AG08396 (cell line): ENCODE results near the gene DYNLRB1.

Source experiments
- DNase-seq: peaks from one replicate; pipeline ENCODE4 v3.0.0; 2012; ENCODE audit warnings: low spot score, mixed read lengths

DYNLRB1 gene

DNA sequence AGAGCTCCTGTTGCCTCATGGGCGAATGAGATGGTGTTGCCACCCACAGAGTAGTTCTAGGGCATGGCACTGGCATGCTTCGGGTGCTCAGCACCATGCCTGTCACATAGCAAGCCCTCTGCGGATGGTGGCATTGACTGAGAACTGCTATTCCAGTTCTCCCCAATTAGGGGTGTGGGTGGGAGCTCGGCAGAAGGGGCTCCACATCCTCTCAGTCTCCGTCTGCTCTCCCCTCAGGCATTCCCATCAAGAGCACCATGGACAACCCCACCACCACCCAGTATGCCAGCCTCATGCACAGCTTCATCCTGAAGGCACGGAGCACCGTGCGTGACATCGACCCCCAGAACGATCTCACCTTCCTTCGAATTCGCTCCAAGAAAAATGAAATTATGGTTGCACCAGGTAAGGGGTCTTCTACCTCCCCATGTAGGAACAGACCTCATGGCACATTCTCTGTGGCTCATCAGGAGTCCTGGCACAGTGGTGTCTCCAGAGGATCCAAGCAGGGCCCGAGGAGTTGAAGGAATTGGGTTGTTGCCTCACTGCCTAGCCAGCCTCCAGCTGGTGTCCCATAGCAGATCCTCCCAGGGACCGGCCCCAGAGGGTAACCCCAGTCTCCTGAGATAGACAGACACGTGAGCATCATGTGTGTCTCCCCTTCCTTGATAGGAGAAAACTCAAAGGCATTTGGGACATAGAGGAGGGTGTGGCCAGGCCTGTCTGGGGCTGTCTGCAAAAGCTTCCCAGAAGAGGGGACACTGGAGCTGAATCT, 18.4 kb downstream of the DYNLRB1 start:
- no peak for DNase-seq

DNA sequence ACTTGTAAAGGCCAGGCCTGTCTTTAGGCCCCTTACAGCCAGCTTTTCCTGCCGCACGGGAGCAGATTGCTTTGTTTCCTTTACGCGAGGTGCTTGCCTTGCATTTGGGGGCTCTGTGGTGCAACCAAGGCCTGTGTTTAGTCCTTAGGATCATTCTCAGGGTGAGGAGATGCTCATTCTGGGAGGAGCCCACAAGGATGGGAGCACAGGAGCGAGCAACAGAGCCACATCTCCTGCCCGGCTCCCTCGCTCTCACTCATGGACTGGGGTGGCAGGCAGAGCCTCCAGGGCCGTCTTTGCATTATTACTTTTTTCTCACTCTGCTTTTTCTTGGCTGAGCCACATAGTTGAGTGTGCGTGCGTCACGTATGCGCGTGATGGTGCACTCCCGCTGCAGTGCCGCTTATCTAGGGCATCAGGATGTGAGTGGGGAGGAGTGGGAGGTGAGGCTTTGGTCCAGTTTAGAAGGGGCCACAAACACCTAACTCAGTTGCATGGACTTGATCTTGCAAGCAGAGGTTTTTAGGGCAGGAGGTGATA, 19.1 kb downstream of the DYNLRB1 start:
- DNase-seq = no peak

GRCh38 chr20:34535857-34536256, 19.6 kb downstream of the DYNLRB1 start:
- no peak for DNase-seq

DNA sequence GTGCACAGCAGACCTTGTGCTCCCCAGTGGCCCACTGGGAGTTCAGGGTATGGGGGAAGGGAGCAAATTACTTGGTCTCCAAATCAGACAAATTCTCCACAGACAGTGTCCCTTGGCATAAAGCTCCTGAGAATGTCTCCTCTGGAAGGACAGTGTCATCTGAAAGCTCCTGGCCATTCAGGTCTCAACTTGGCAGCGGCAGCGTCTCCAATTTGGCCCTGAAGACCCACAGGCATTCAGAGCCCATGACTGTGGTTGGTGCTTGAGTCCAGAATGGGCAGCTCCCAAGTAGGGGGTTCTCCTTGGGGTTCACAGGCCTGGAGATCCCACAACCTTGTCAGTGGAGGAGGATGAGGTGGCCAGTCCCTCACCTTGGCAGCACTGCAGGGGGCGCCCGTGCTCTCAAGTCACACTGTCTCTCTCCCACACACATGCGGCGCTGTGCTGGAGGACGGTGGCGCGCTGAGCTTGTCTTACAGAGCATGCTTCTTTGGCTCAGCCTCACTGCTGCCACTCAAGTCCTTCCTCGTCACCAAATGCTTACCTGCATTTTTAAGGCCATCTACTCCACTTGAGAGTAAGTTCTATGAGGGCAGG, 20.7 kb downstream of the DYNLRB1 start:
- no peak for DNase-seq

DNA sequence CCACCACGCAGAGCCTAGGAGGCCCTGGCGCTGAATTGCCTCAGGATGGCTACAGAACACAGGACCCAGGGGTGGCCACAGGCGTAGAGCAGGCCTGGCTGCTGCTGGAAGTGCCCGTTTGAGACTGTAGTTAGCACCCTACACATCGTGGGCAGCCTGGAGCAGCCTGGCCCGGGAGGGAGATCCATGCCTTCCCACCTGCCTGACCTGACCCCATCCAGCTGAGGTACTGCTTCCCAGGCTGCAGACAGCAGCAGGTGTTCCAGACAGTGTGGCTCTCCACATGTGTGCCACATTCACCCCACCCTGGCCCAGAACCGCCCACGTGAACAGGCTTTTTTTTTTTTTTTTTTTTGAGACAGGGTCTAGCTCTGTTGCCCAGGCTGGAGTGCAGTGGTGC, 21.4 kb downstream of the DYNLRB1 start:
- no peak for DNase-seq

DNA sequence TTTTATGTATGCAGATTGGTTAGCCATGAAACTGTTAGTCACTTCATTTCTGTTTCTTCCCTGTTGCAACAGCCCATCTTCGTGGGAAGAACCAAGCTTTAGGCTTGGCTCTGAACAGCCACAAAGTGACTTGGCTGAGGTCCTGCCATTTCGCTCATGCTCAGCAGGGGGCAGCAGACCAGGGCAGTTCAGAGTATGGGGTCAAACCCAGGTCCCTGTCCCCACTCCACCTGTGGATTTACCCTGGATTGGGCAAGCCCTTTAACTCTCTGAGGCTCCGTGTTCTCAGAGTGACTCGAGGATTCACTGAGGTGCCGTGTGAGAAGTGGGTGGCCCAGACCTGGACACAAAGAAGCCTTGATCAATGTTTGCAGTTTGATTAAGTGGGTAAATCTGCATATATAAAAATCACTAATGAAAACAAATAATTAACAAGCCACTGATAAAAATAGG, 22.5 kb downstream of the DYNLRB1 start:
- DNase-seq = peak; percentile 66

GRCh38 chr20:34539756-34540155, 23.5 kb downstream of the DYNLRB1 start:
- no peak for DNase-seq

DNA sequence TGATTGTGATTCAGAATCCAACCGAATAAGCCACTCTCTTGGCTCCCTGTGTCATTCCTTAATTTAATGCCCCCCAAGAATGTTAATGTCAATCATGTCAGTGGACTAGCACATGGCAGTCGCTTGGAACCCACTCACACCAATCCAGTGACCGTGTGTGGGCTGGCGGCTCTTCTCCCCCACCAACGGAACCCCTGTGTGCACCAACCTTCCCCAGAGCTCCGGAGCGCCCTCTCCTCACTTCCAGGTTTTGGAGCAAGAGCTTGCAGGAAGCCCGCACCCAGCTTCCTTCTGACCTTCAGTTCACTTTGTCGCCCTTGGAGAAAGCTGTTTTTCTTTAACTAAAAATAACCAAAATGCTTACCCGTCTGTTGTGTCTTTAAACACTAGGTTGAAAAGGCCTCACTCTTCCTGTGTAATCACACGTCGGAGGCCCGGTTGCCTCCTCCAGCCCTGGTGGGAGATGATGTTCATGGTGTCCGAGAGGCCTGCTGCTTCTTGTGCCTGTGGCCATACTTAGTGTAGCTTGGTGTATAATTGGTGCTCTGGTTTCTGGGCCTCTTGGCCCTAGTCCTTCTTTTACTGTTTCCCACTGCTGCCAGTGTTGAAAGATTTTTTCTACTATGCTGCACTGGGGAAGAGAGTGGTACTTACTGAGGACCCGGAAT, 24.5 kb downstream of the DYNLRB1 start:
- DNase-seq = no peak

DNA sequence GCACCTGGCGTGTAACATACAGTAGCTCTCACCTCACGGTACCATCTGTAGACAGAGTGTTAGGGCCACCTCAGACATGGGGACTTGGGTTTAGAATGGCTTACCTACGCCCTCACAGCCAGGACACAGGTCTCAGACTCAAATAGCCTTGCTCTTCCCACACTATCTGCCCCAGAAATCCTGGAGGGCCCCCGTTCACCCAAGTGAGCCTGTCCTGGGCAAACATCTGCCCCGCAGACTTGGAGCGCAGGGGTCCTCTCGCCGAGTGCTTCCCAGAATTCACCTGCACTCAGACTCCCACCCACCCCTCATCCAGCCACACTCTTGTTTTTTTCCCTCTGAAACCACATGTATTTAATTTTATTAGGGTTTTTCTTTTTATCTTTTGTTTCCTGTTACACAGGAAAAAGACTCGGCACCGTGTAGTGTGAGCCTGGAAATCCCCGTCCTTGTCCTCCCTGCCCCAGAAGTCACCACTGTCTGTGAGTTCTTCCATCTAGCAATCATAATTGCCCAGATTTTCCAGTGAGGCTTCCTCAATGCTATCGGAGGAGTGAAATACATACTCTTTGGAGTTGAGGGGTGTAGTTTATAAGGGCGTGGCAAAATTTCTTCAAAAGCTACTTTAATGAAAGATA, 25.2 kb downstream of the DYNLRB1 start:
- DNase-seq = no peak

DNA sequence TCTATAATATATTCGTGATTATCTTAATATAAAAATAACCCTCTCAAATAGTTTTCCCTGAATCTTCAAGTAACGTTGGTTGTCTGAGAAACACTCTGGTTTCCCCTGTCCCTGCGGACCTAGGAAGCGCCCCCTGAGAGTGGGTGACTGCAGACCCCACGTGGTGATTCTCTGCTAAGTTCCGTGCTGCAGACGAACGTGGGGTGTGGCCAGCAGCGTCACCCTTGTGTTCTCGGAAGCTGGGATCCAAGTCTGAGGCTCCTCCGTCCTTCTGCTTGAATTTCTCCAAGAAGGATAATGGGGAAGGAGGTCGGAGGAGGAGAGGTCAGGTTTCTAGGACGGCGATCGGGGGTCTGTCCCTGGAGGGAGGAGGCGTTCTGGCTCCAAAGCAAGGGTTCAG, 25.7 kb downstream of the DYNLRB1 start:
- no peak for DNase-seq

DNA sequence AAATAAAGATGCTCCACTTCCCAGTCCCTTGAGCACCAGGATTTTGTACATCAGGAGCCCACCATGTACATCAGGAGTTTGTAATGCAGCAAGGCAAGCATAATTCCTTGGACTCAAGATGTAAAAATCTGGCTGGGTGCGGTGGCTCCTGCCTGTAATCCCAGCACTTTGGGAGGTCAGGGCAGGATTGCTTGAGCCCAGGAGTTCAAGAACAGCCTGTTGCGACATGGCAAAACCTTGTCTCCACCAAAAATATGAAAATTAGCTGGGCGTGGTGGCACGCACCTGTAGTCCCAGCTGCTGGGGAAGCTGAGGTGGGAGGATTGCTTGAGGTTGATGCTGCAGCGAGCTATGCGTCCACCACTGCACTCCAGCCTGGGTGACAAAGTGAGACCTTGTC, 26.2 kb downstream of the DYNLRB1 start:
- no peak for DNase-seq

DNA sequence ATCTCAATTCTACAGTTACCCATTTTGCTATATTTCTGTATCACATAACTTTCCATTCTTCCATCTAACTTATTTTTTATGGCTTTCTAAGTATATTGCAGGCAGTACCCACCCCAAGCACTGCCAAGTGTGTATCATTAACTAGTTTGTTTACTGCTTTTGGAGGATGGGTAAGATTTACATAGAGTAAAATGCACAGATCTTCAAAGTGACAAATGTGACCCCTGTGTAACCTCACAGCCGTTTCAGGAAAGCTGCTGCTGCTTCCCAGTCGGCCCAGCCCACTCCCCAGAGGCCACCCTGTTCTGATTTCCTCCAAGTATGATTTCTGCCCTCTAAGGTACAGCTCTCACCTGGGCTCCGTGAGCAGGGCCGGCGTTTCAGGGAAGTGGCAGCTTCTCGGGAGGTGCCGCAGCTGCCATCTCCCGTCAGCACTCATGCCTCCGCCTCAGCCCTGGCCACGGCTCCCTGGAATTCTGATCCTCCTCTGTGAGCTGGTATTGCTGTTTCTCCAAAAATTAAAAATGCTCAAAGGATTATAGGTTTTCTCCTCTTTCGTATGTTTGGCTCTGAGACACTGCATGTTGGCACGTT, 27.3 kb downstream of the DYNLRB1 start:
- DNase-seq = no peak

DNA sequence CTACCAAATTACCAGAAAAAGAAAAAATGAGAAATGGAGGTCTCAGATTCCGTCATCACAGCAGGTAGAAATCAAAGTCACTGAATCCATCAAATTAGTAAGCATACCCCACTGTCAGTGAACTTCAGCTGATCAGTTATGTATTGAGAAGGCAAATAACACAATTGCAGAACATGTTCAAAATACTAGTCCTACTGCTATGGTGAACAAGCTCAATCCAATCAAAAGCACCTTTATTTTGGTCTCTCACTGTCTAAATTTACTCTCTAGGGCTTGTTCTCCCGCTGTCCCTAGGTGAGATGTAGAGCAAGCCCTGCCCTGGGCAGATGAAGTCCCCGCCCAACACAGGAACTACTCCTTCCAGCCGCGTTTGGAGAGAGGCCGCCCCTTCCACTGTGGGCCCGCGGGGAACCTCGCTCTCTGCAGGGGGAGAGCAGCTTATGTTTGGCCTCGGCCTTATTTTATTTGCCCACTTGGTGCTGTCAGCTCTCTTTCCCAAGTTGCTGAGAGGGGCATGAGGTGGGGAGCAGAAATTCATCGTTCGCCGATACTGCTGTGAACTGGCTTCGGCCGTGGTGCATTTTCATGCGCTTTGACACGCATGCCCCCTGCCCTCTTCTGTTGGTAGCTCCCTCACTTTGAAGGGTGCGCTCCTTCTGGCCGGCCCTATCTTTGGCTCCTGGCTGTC, 28.0 kb downstream of the DYNLRB1 start:
- DNase-seq = no peak

- DNase-seq = no peak
These were observed 30.5 kb downstream of the DYNLRB1 start for GRCh38 chr20:34546751-34547181.

- DNase-seq = no peak
These were observed 31.8 kb downstream of the DYNLRB1 start for GRCh38 chr20:34547844-34548613.

DNA sequence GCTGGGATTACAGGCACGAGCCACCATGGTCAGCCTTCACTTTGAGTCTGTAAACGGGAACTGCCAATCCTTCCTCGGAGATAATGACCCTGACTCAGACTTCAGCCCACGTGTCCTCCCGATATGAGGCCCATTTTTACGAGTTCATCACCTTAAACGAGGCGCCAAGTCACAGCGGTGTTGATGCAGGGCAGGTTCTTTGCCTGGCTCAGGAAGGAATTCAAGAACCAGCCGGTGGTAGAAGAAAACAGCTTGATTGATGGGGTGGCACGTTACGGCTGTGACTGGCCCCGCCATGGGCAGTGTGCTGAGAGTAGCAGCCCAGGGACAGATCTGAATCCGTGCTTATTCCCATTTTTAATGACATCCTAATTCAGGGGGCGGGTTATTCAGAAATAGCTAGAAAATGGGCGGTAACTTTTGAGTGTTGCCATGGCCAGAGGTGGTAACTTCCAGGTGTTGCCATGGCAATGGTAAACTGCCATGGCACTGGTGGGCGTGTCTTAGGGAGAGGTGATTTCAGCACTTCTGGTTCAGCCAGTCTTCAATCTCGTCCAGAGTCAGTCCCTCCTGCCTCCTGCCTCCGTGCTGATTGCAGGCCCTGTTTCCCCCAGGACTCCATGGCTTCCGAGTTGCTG, 33.2 kb downstream of the DYNLRB1 start:
- DNase-seq = no peak

DNA sequence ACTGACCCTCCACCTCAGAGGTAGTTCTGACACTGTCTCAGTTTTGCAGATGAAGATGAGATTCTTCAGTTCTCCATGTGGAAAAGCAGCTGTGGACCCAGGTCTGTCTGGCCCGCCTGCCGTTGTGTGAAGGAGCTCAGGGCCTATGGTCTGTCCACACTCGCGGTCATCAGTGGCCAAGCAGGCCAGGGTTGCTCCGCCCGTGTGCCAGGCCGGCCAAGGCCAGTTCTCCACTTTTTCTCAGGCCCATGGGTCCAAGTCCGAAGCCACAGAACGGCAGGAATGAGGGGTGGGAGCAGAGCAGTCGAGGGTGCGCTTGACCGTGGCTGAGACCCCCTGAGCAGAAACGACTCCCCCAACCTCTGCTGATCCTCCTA, 33.7 kb downstream of the DYNLRB1 start:
- no peak for DNase-seq

DNA sequence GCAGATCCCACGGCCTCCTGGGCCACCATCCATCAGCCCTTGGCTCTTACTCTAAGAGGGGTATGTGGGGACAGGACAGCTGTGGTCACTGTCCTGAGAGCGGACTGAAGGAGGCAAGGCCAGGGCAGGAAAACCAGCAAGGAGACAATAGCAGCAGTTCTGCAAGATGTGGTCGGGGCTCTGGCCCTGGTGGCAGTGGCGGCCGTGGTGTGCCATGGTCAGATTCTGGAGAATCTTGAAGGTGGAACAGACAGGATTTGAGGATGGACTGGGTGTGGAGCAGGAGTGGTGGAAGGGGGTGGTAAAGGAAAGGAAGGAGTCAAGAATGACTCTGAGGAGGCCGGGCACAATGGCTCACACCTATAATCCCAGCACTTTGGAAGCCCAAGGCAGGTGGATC, 36.3 kb downstream of the DYNLRB1 start:
- no peak for DNase-seq

- no peak for DNase-seq
These were observed 37.2 kb downstream of the DYNLRB1 start for GRCh38 chr20:34553366-34553867.

DNA sequence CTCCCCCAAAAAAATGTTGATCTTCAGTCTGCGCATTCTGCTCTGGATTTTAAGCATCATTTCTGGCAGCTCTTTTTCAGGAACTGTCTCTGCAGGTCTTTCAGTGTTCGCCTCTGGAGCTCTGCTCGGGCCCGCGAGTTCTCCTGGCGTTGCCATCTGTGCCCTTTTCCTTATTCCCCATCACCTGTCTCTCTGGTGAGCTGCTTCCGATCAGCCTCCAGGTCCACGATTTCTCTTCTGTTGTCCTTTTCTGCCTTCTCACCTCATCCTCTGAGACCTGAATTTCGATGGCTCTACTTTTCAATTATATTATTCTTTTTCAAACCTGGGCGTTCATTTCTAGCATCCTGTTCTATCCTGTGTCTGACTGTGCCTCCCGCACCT, 41.7 kb downstream of the DYNLRB1 start:
- no peak for DNase-seq
